HG03575 (cell line): ENCODE results near the gene EPHB2.
"Not testable (repeated sequence)": the region's sequence is repeated elsewhere in the genome, so short reads cannot be mapped to it uniquely, and the experiment has no call there.

Experiments
- ATAC-seq: cut with Tn5 transposase; IDR thresholded peaks from one replicate; pipeline ENCODE4 v1.9.1; 2021; ENCODE audit not compliant: unreplicated experiment, insufficient number of reproducible peaks, low FRiP score; ENCODE audit errors: extremely low read depth

The EPHB2 gene

GRCh38 chr1:22687191-22687590 is 23.4 kb upstream of the EPHB2 start:
- ATAC-seq, result no peak

GRCh38 chr1:22688466-22688865 is 22.2 kb upstream of the EPHB2 start:
- ATAC-seq, result no peak

- ATAC-seq, result no peak
Observed at GRCh38 chr1:22689505-22689904, 21.1 kb upstream of the EPHB2 start.

- no peak for ATAC-seq
Observed at GRCh38 chr1:22691031-22691753, 19.4 kb upstream of the EPHB2 start.

- no peak for ATAC-seq
Observed at GRCh38 chr1:22694172-22694571, 16.5 kb upstream of the EPHB2 start.

GRCh38 chr1:22696610-22697009 is 14.0 kb upstream of the EPHB2 start:
- ATAC-seq, result no peak

GRCh38 chr1:22697980-22698379 is 12.7 kb upstream of the EPHB2 start:
- no peak for ATAC-seq

GRCh38 chr1:22699681-22700520 is 10.7 kb upstream of the EPHB2 start:
- no peak for ATAC-seq

GRCh38 chr1:22702296-22703085 is 8.1 kb upstream of the EPHB2 start:
- ATAC-seq, result no peak

- no peak for ATAC-seq
Observed at GRCh38 chr1:22704440-22705067, 6.1 kb upstream of the EPHB2 start.

- ATAC-seq, result no peak
Observed at GRCh38 chr1:22705586-22705985, 5.1 kb upstream of the EPHB2 start.

GRCh38 chr1:22706100-22706499 is 4.5 kb upstream of the EPHB2 start:
- ATAC-seq, result not testable (repeated sequence)

- ATAC-seq, result no peak
Observed at GRCh38 chr1:22708777-22709176, 1.9 kb upstream of the EPHB2 start.

GRCh38 chr1:22709227-22709626 is 1.4 kb upstream of the EPHB2 start:
- no peak for ATAC-seq

GRCh38 chr1:22709891-22710700 is 543 bp upstream of the EPHB2 start:
- ATAC-seq, result no peak

- no peak for ATAC-seq
Observed at GRCh38 chr1:22711071-22711470, 432 bp downstream of the EPHB2 start.

- ATAC-seq, result no peak
Observed at GRCh38 chr1:22711591-22712501, 1.2 kb downstream of the EPHB2 start.
